HEK293 (cell line): ENCODE data around the gene CPEB3.

Source experiments
- OVOL3 ChIP-seq: fragments of 450-650 bp; formaldehyde crosslinking; IDR thresholded peaks from 2 replicates; pipeline ENCODE4 v1.5.1; 2016; ENCODE audit warnings: missing biosample characterization, missing genetic modification characterization
- REPIN1 ChIP-seq: fragments of 450-650 bp; formaldehyde crosslinking; IDR thresholded peaks from 2 replicates; pipeline ENCODE4 v1.5.1; 2017; ENCODE audit warnings: missing biosample characterization, missing genetic modification characterization, low read depth
- YY1 ChIP-seq: fragments of 450-650 bp; formaldehyde crosslinking; IDR thresholded peaks from 2 replicates; pipeline ENCODE4 v1.5.1; 2018; ENCODE audit warnings: missing biosample characterization, missing genetic modification characterization
- ZFP3 ChIP-seq: fragments of 450-650 bp; formaldehyde crosslinking; IDR thresholded peaks from 2 replicates; pipeline ENCODE4 v1.5.1; 2016; ENCODE audit warnings: low read depth, missing biosample characterization, missing genetic modification characterization
- ZNF133 ChIP-seq: fragments of 450-650 bp; formaldehyde crosslinking; IDR thresholded peaks from 2 replicates; pipeline ENCODE4 v1.5.1; 2016; ENCODE audit warnings: missing biosample characterization, missing genetic modification characterization
- ZNF175 ChIP-seq: fragments of 450-650 bp; formaldehyde crosslinking; IDR thresholded peaks from 2 replicates; pipeline ENCODE4 v1.5.1; 2016; ENCODE audit warnings: missing biosample characterization, missing genetic modification characterization
- ZNF404 ChIP-seq: fragments of 450-650 bp; formaldehyde crosslinking; IDR thresholded peaks from 2 replicates; pipeline ENCODE4 v1.5.1; 2017; ENCODE audit warnings: missing biosample characterization, missing genetic modification characterization
- TF ChIP-seq, protein P1 (sequence below): fragments of 450-650 bp; formaldehyde crosslinking; IDR thresholded peaks from 2 replicates; pipeline ENCODE4 v1.5.1; 2016; ENCODE audit warnings: missing biosample characterization, missing genetic modification characterization
- TF ChIP-seq, protein P2 (sequence below): sonication (generic); formaldehyde crosslinking; IDR thresholded peaks from 2 replicates; pipeline ENCODE4 v1.8.1; 2022; ENCODE audit warnings: mild to moderate bottlenecking, moderate library complexity, missing genetic modification reagents
- TF ChIP-seq, protein P3 (sequence below): fragments of 450-650 bp; formaldehyde crosslinking; IDR thresholded peaks from 2 replicates; pipeline ENCODE4 v1.5.1; 2016; ENCODE audit warnings: missing biosample characterization, missing genetic modification characterization
- TF ChIP-seq, protein P4 (sequence below): fragments of 450-650 bp; formaldehyde crosslinking; IDR thresholded peaks from 2 replicates; pipeline ENCODE4 v1.5.1; 2016; ENCODE audit warnings: missing biosample characterization, missing genetic modification characterization
- TF ChIP-seq, protein P5 (sequence below): fragments of 450-650 bp; formaldehyde crosslinking; conservative IDR thresholded peaks from 2 replicates; pipeline ENCODE4 v1.5.1; 2016; ENCODE audit warnings: low read depth, missing biosample characterization, missing genetic modification characterization

DNA sequence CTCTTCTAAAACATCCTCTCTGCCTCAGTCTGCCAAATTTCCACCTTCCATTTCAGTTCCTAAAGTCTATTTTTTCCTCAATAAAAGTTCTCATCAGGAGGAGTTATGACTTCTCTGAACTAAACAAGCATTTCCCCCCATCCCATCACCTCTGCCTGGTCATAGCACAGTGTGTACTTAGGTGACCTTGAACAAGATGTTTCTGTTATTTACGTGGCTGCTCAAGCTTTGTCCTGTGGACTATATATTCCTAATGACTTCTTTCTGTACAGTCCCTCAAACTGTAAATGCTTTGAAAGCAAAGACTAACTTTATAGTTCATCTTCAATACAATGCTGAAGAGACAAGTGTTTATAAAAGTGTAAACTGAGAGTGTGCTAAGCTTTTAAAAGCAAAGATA lies 166.9 kb downstream of the CPEB3 start:
- TF ChIP-seq, protein P1, sequence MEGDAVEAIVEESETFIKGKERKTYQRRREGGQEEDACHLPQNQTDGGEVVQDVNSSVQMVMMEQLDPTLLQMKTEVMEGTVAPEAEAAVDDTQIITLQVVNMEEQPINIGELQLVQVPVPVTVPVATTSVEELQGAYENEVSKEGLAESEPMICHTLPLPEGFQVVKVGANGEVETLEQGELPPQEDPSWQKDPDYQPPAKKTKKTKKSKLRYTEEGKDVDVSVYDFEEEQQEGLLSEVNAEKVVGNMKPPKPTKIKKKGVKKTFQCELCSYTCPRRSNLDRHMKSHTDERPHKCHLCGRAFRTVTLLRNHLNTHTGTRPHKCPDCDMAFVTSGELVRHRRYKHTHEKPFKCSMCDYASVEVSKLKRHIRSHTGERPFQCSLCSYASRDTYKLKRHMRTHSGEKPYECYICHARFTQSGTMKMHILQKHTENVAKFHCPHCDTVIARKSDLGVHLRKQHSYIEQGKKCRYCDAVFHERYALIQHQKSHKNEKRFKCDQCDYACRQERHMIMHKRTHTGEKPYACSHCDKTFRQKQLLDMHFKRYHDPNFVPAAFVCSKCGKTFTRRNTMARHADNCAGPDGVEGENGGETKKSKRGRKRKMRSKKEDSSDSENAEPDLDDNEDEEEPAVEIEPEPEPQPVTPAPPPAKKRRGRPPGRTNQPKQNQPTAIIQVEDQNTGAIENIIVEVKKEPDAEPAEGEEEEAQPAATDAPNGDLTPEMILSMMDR (tag by site-specific recombination), result no peak
- TF ChIP-seq, protein P2, sequence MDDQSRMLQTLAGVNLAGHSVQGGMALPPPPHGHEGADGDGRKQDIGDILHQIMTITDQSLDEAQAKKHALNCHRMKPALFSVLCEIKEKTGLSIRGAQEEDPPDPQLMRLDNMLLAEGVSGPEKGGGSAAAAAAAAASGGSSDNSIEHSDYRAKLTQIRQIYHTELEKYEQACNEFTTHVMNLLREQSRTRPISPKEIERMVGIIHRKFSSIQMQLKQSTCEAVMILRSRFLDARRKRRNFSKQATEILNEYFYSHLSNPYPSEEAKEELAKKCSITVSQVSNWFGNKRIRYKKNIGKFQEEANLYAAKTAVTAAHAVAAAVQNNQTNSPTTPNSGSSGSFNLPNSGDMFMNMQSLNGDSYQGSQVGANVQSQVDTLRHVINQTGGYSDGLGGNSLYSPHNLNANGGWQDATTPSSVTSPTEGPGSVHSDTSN (CRISPR knock-in tag), result no peak
- TF ChIP-seq ZNF175 (tag by site-specific recombination) (no peak), ZNF133 (no peak), REPIN1 (no peak), ZNF404 (tag by site-specific recombination) (no peak), YY1 (no peak), ZFP3 (tag by site-specific recombination) (no peak), OVOL3 (tag by site-specific recombination) (no peak)
- TF ChIP-seq, protein P3, sequence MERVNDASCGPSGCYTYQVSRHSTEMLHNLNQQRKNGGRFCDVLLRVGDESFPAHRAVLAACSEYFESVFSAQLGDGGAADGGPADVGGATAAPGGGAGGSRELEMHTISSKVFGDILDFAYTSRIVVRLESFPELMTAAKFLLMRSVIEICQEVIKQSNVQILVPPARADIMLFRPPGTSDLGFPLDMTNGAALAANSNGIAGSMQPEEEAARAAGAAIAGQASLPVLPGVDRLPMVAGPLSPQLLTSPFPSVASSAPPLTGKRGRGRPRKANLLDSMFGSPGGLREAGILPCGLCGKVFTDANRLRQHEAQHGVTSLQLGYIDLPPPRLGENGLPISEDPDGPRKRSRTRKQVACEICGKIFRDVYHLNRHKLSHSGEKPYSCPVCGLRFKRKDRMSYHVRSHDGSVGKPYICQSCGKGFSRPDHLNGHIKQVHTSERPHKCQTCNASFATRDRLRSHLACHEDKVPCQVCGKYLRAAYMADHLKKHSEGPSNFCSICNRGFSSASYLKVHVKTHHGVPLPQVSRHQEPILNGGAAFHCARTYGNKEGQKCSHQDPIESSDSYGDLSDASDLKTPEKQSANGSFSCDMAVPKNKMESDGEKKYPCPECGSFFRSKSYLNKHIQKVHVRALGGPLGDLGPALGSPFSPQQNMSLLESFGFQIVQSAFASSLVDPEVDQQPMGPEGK (tag by site-specific recombination), result no peak
- TF ChIP-seq, protein P4, sequence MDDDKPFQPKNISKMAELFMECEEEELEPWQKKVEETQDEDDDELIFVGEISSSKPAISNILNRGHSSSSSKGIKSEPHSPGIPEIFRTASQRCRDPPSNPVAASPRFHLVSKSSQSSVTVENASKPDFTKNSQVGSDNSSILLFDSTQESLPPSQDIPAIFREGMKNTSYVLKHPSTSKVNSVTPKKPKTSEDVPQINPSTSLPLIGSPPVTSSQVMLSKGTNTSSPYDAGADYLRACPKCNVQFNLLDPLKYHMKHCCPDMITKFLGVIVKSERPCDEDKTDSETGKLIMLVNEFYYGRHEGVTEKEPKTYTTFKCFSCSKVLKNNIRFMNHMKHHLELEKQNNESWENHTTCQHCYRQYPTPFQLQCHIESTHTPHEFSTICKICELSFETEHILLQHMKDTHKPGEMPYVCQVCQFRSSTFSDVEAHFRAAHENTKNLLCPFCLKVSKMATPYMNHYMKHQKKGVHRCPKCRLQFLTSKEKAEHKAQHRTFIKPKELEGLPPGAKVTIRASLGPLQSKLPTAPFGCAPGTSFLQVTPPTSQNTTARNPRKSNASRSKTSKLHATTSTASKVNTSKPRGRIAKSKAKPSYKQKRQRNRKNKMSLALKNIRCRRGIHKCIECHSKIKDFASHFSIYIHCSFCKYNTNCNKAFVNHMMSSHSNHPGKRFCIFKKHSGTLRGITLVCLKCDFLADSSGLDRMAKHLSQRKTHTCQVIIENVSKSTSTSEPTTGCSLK (tag by site-specific recombination), result no peak
- TF ChIP-seq, protein P5, sequence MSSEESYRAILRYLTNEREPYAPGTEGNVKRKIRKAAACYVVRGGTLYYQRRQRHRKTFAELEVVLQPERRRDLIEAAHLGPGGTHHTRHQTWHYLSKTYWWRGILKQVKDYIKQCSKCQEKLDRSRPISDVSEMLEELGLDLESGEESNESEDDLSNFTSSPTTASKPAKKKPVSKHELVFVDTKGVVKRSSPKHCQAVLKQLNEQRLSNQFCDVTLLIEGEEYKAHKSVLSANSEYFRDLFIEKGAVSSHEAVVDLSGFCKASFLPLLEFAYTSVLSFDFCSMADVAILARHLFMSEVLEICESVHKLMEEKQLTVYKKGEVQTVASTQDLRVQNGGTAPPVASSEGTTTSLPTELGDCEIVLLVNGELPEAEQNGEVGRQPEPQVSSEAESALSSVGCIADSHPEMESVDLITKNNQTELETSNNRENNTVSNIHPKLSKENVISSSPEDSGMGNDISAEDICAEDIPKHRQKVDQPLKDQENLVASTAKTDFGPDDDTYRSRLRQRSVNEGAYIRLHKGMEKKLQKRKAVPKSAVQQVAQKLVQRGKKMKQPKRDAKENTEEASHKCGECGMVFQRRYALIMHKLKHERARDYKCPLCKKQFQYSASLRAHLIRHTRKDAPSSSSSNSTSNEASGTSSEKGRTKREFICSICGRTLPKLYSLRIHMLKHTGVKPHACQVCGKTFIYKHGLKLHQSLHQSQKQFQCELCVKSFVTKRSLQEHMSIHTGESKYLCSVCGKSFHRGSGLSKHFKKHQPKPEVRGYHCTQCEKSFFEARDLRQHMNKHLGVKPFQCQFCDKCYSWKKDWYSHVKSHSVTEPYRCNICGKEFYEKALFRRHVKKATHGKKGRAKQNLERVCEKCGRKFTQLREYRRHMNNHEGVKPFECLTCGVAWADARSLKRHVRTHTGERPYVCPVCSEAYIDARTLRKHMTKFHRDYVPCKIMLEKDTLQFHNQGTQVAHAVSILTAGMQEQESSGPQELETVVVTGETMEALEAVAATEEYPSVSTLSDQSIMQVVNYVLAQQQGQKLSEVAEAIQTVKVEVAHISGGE (tag by site-specific recombination), result no peak
